ENCODE results near the gene COL5A1.

Gene COL5A1

GRCh38 chr9:134869554-134870300 lies 228.1 kb downstream of the COL5A1 start:
- TF ChIP-seq REST (IDR thresholded peaks at IDR 0.05; ENCODE audit: insufficient read depth in 1 of 2, low read depth in 2 of 2, low read length in 2 of 2) (no peak), SIN3A (IDR thresholded peaks at IDR 0.05; ENCODE audit: borderline replicate concordance, insufficient read depth, low read length) (no peak), FOXP2 (optimal IDR thresholded peaks at IDR 0.05; ENCODE audit: borderline replicate concordance, extremely low read depth, extremely low read length, insufficient read depth) (no peak), TAF1 (IDR thresholded peaks at IDR 0.05; ENCODE audit: borderline replicate concordance, insufficient read depth, low read length) (no peak), POLR2AphosphoS5 (IDR thresholded peaks at IDR 0.05; ENCODE audit: low read depth, low read length) (no peak)

- TF ChIP-seq FOXP2 (optimal IDR thresholded peaks at IDR 0.05; ENCODE audit: borderline replicate concordance, extremely low read depth, extremely low read length, insufficient read depth) (no peak), SIN3A (IDR thresholded peaks at IDR 0.05; ENCODE audit: borderline replicate concordance, insufficient read depth, low read length) (no peak), TAF1 (IDR thresholded peaks at IDR 0.05; ENCODE audit: borderline replicate concordance, insufficient read depth, low read length) (no peak), POLR2AphosphoS5 (IDR thresholded peaks at IDR 0.05; ENCODE audit: low read depth, low read length) (no peak), REST (IDR thresholded peaks at IDR 0.05; ENCODE audit: insufficient read depth in 1 of 2, low read depth in 2 of 2, low read length in 2 of 2) (no peak)
Observed at GRCh38 chr9:134870301-134870694, 228.7 kb downstream of the COL5A1 start.

GRCh38 chr9:134870746-134871662 lies 229.4 kb downstream of the COL5A1 start:
- TF ChIP-seq FOXP2 (optimal IDR thresholded peaks at IDR 0.05; ENCODE audit: borderline replicate concordance, extremely low read depth, extremely low read length, insufficient read depth) (no peak), SIN3A (IDR thresholded peaks at IDR 0.05; ENCODE audit: borderline replicate concordance, insufficient read depth, low read length) (no peak), TAF1 (IDR thresholded peaks at IDR 0.05; ENCODE audit: borderline replicate concordance, insufficient read depth, low read length) (no peak)

GRCh38 chr9:134871697-134872340 lies 230.2 kb downstream of the COL5A1 start:
- TF ChIP-seq SIN3A (IDR thresholded peaks at IDR 0.05; ENCODE audit: borderline replicate concordance, insufficient read depth, low read length), result no peak
- TF ChIP-seq REST (IDR thresholded peaks at IDR 0.05; ENCODE audit: insufficient read depth in 1 of 2, low read depth in 2 of 2, low read length in 2 of 2), result no peak
- no peak for TF ChIP-seq POLR2AphosphoS5 (IDR thresholded peaks at IDR 0.05; ENCODE audit: low read depth, low read length)
- no peak for TF ChIP-seq FOXP2 (optimal IDR thresholded peaks at IDR 0.05; ENCODE audit: borderline replicate concordance, extremely low read depth, extremely low read length, insufficient read depth)
- TF ChIP-seq TAF1 (IDR thresholded peaks at IDR 0.05; ENCODE audit: borderline replicate concordance, insufficient read depth, low read length), result no peak

Measured in PFSK-1 (cell line).